Measurements from ENCODE around the gene UBA52.

- TF ChIP-seq GATA2 (IDR thresholded peaks at IDR 0.05; ENCODE audit: low read depth, low read length) (no peak), GATA3 (IDR thresholded peaks at IDR 0.05; ENCODE audit: low read depth, low read length) (no peak)
Observed at GRCh38 chr19:18620902-18621301, 49.2 kb downstream of the UBA52 start.

All from SH-SY5Y (cell line).